Endodermal cell (in vitro differentiated cells): Measurements from ENCODE around the gene HOXC9. TPM values are rescaled to one million over a fixed set of nuclear protein-coding genes. Genes with fewer than 3 reads are reported as not detected.

Experiments used
- DNase-seq: peaks from one replicate; pipeline ENCODE4 v3.0.0-alpha.2; 2017
- H3K27ac ChIP-seq: 2 replicates; pipeline ENCODE4 v1.5.1; 2013; ENCODE audit warnings: mild to moderate bottlenecking, low read depth, low read length, moderate library complexity
- H3K27me3 ChIP-seq: 2 replicates; pipeline ENCODE4 v1.6.1; 2013; ENCODE audit warnings: mild to moderate bottlenecking, low read length, moderate library complexity; ENCODE audit not compliant: insufficient read depth, control insufficient read depth, poor library complexity, severe bottlenecking
- H3K36me3 ChIP-seq: 2 replicates; pipeline ENCODE4 v1.7.0; 2013; ENCODE audit warnings: mild to moderate bottlenecking, low read length, moderate library complexity; ENCODE audit not compliant: control insufficient read depth, insufficient read depth
- H3K4me1 ChIP-seq: one replicate; pipeline ENCODE4 v1.7.0; 2013; ENCODE audit warnings: low read length; ENCODE audit not compliant: control insufficient read depth, insufficient read depth
- H3K4me3 ChIP-seq: 2 replicates; pipeline ENCODE4 v1.5.1; 2013; ENCODE audit warnings: mild to moderate bottlenecking, low read length, moderate library complexity
- H3K9ac ChIP-seq: 2 replicates; pipeline ENCODE4 v1.6.1; 2013; ENCODE audit warnings: mild to moderate bottlenecking, low read length, moderate library complexity; ENCODE audit not compliant: poor library complexity, severe bottlenecking; ENCODE audit errors: extremely low read depth
- H3K9me3 ChIP-seq: 2 replicates; pipeline ENCODE4 v1.6.1; 2013; ENCODE audit warnings: mild to moderate bottlenecking, low read length, moderate library complexity; ENCODE audit not compliant: control insufficient read depth
- H3K27ac Mint-ChIP-seq: 2 replicates; pipeline ENCODE4 v1.8.0; 2020; ENCODE audit warnings: mixed read lengths
- H3K27me3 Mint-ChIP-seq: 2 replicates; pipeline ENCODE4 v1.8.0; 2021; ENCODE audit warnings: mild to moderate bottlenecking, mixed read lengths; ENCODE audit not compliant: insufficient read depth
- H3K36me3 Mint-ChIP-seq: 2 replicates; pipeline ENCODE4 v1.8.0; 2020; ENCODE audit warnings: low read depth, mixed read lengths
- H3K4me1 Mint-ChIP-seq: 2 replicates; pipeline ENCODE4 v1.8.0; 2020; ENCODE audit warnings: mixed read lengths
- H3K4me3 Mint-ChIP-seq: 2 replicates; pipeline ENCODE4 v1.8.0; 2020; ENCODE audit warnings: mild to moderate bottlenecking, moderate library complexity, mixed read lengths
- H3K9me3 Mint-ChIP-seq: 2 replicates; pipeline ENCODE4 v1.8.0; 2020; ENCODE audit warnings: mild to moderate bottlenecking, mixed read lengths
- CTCF ChIP-seq: fragments of 200-600 bp; sonication (generic); conservative IDR thresholded peaks from 2 replicates; pipeline ENCODE4 v1.5.0; 2021; ENCODE audit warnings: antibody characterized with exemption, mild to moderate bottlenecking
- WGBS, 2 experiments: methylation state at CpG; one replicate each; pipeline versions ENCODE4 v1.1.5 to v1.1.7; 2013; ENCODE audit warnings: missing lambda C conversion rate in 2 of 2, mixed read lengths in 1 of 2; ENCODE audit not compliant: insufficient coverage in 1 of 2, insufficient read length in 1 of 2; 5-methylcytosine and 5-hydroxymethylcytosine counted together
- total RNA-seq, 2 donors: library from RNA; stranded (reverse); fragmentation: NEBNext Ultra II Directional in 1 of 2; extraction: Animal tissue kit (Norgen Biotek cat#: 25700) in 1 of 2; gene quantifications; 2 replicates in 1 of 2; 3 replicates in 1 of 2; pipeline ENCODE4 v1.2.1, GENCODE V29; 2021

Gene HOXC9
- total RNA-seq, 2 donors from 2014 or later, result not detected

- DNase-seq, result no peak
- no peak overlapping the region for H3K4me3 Mint-ChIP-seq
- no peak for TF ChIP-seq CTCF
- no peak overlapping the region for H3K27ac ChIP-seq
- no peaks in the 10 kb centered on the region for H3K36me3 Mint-ChIP-seq
- no peak overlapping the region for H3K27ac Mint-ChIP-seq
- peaks cover 9% of the 10 kb centered on the region for H3K9me3 Mint-ChIP-seq
- H3K9me3 ChIP-seq, result peaks cover 10% of the 10 kb centered on the region
- H3K27me3 ChIP-seq, result peaks cover 100% of the 10 kb centered on the region
- H3K9ac ChIP-seq, result no peak overlapping the region
- 13 to 43% methylated on average over 3 to 5 of the region's 5 CpGs for WGBS, 2 experiments
- no peak overlapping the region for H3K4me3 ChIP-seq
- peaks cover 100% of the 10 kb centered on the region for H3K27me3 Mint-ChIP-seq
- H3K36me3 ChIP-seq, result no peaks in the 10 kb centered on the region
- peaks cover 3% of the 10 kb centered on the region for H3K4me1 Mint-ChIP-seq
- no peaks in the 10 kb centered on the region for H3K4me1 ChIP-seq
Measured at GRCh38 chr12:54044425-54045103, 44.6 kb downstream of the HOXC9 start.

DNA sequence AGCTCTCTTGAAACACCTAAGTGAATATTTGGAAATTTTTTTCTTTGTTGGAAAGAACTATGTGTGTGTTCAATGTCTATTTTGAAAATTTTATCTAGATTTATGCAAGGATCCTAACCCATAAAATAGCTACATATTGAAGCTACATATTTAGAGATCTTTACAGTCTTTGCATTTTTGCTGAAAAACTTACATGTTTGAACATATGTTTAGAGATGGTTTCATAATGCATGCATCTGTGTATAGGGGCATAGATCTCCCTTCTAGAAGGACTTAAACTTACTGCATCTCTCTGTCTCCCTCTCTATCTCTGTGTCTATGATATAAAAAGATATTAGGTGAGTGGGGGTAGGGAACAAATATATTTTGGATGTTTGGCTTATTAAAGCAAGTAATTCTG is 45.4 kb downstream of the HOXC9 start:
- peaks cover 2% of the 10 kb centered on the region for H3K9me3 ChIP-seq
- H3K27me3 Mint-ChIP-seq, result peaks cover 100% of the 10 kb centered on the region
- H3K36me3 Mint-ChIP-seq, result no peaks in the 10 kb centered on the region
- no peaks in the 10 kb centered on the region for H3K4me1 ChIP-seq
- no peak overlapping the region for H3K4me3 Mint-ChIP-seq
- H3K9me3 Mint-ChIP-seq, result peaks cover 3% of the 10 kb centered on the region
- no peak overlapping the region for H3K4me3 ChIP-seq
- H3K4me1 Mint-ChIP-seq, result peaks cover 3% of the 10 kb centered on the region
- no peaks in the 10 kb centered on the region for H3K36me3 ChIP-seq
- peaks cover 100% of the 10 kb centered on the region for H3K27me3 ChIP-seq
- no peak for TF ChIP-seq CTCF
- no peak for DNase-seq
- no peak overlapping the region for H3K9ac ChIP-seq
- no peak overlapping the region for H3K27ac Mint-ChIP-seq
- no peak overlapping the region for H3K27ac ChIP-seq

DNA sequence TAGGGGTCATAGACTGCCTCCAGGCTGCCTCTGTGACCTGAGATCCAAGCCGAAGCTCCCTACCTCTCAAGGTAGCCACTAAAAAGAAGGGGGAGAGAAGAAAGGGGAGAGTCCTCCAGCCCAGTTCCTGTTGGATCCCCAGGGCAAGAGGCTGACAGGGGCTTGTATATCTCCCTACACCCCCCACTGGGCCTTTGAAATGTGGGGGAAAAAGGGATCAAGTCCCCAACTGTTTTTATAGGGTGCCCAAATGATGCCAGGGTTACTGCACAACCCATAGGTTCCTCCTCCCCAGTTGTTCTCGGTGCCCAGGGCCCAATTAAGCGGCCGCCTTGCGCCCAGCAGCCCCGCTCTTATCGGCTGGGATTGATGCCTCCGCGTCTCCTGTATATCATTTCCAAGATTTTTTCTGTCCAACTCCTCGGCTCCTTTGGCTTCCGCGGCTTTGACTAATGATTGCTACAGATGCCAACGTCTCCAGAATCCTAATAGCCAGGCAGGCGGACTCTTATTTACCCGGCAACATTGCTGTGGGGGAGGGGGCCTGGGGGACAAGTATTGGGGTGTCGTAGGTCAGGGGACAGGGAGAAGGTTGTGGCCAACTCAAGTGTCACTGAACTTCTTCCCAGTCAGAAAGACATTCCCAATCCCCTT is 46.0 kb downstream of the HOXC9 start:
- Histone ChIP-seq H3K9me3 (no peaks in the 10 kb centered on the region), H3K27ac (no peak overlapping the region), H3K9ac (no peak overlapping the region), H3K4me3 (no peak overlapping the region), H3K27me3 (peaks cover 100% of the 10 kb centered on the region), H3K36me3 (no peaks in the 10 kb centered on the region), H3K4me1 (no peaks in the 10 kb centered on the region)
- H3K4me1 Mint-ChIP-seq, result peaks cover 3% of the 10 kb centered on the region
- no peak for TF ChIP-seq CTCF
- H3K36me3 Mint-ChIP-seq, result no peaks in the 10 kb centered on the region
- peaks cover 100% of the 10 kb centered on the region for H3K27me3 Mint-ChIP-seq
- H3K9me3 Mint-ChIP-seq, result no peaks in the 10 kb centered on the region
- no peak for DNase-seq
- WGBS, 2 experiments, result 20 to 34% methylated on average over 6 to 16 of the region's 16 CpGs
- no peak overlapping the region for H3K27ac Mint-ChIP-seq
- H3K4me3 Mint-ChIP-seq, result no peak overlapping the region
